ENCODE results near the gene DCAF15.

DNA sequence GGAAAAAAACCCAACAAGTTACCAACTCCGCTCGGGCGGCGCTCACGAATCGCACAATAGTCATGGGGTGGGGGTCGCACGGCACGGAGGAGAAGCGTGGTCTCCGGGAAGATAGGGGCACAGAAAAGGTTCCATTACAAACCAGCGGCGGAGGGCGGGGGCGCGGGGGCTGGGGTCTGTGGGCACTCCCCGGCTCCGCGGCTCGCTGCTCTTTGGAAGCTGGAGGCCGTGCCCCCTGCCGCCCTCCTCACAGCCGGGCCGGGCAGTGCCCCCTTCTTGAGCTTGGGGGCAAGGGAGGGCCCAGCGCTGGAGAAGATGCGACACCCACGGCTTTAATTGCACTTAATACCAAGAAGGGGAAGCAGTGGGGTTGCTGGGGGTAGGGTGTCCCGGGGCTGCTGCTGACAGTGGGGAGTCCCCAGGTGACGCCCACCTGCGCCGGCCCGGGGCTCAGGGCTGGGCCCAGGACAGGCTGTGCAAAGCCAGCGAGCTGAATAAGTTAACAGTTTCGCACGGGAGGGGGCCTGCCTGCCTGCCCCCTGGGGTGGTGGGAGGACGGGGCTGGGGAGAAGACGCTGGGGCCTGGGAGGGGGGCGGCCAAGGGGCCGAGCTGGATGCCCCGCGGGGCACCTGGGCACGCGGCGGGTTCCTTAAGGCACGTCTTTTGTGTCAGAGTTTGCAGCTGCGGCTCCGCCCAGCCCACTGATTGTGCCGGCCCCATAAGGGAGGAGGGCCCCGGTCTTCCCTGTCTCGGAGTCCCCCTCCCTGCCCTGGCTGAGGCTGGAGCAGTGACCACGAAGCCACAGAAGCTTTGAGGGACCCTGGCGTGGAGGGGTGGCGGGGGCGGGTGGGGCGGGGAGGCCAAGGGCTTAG is 9.8 kb downstream of the DCAF15 start:
- TF ChIP-seq EZH2 (IDR thresholded peaks at IDR 0.05) (no peak), POLR2AphosphoS5 (IDR thresholded peaks at IDR 0.05; ENCODE audit: borderline replicate concordance, low read depth, low read length) (no peak)
